Globus pallidus (tissue), 1 donor: ENCODE results near the gene LRTM2.

Experiments
- DNase-seq: peaks from one replicate; pipeline ENCODE4 v3.0.0-alpha.2; 2015; ENCODE audit warnings: low spot score

LRTM2 gene

DNA sequence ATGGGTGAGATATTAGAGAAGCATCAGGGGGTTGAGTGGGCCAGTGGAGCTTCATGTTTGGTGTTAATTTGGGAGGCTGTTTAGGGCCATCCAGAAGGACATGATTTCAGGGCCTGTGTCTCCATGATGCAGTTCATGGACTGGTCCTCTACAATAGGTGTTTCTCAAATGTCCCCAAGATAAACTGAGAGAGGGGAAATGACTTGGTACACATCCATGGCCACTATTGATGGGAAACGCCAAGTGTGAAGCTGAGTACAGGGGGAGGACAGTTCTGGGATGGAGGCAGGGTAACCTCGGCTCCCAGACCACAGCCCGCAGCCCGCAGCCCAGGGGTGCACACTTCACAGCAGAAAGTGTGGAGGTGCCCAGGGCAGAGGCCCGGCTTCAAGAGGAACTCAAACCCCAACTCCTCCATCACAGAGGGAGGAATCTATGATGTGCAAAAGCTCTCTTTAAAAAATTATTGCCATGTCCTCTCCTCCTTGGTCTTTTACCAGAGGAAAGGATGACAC is 64.8 kb downstream of the LRTM2 start:
- DNase-seq: no peak

DNA sequence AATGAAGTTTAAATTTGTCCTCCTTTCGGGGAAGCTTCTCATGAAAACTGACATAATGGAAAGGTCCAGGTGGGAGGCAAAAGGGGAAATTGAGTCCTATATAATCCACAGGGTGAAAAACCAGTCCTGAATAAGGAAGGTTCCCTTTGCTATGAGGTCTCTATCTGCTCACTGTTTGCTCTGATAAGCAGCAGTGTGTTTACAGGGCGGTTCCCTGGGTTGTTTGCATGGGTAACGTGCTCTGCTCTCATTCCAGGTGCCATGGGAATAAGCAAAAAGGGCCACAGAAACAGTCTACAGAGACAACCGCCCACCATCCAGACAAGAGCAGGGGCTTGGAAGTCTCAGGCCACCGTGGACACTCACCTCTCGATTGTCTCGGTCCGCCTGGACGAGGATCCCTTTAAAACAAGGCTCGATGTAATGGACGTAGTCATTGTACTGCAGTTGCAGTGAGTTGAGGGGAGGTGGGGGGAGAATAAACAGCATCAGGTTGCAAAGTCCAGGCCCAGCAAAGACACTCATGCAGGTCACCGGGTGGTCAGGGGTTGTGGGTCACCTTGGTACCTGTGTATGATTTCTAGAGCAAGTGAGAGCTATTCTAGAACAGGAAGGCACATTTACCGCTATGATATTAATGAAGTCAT is 65.4 kb downstream of the LRTM2 start:
- DNase-seq: no peak
